ENCODE results near the gene ZC3H10. TPM values are rescaled to one million over a fixed set of nuclear protein-coding genes. Genes with fewer than 3 reads are reported as not detected.
A peak's percentile ranks its signal among the peaks of the same experiment; 100 is the strongest.

Gene ZC3H10
- total and polyA plus RNA-seq, 2 of the 13 experiments (the other 11 are each of a cell fraction or from before 2014, with no cell fraction given), result 0.70 to 2.3 TPM

- TF ChIP-seq NR1H2 (CRISPR knock-in tag; IDR thresholded peaks at IDR 0.05; ENCODE audit: borderline replicate concordance, low read depth) (no peak), ZNF331 (CRISPR knock-in tag; IDR thresholded peaks at IDR 0.05) (no peak), NCOA2 (CRISPR knock-in tag; IDR thresholded peaks at IDR 0.05) (no peak), PAF1 (CRISPR knock-in tag; IDR thresholded peaks at IDR 0.05) (no peak), RFX5 (IDR thresholded peaks at IDR 0.05; ENCODE audit: low read depth, low read length) (no peak), HDAC2 (CRISPR knock-in tag; IDR thresholded peaks at IDR 0.05) (0 out of 2 replicates have a peak, but pooled peaks have one; percentile 0), TRAFD1 (CRISPR knock-in tag; IDR thresholded peaks at IDR 0.05; ENCODE audit: borderline replicate concordance) (no peak), ZKSCAN8 (CRISPR knock-in tag; IDR thresholded peaks at IDR 0.05; ENCODE audit: borderline replicate concordance) (no peak), PAWR (CRISPR knock-in tag; IDR thresholded peaks at IDR 0.05; ENCODE audit: borderline replicate concordance) (no peak), ZNF740 (CRISPR knock-in tag; IDR thresholded peaks at IDR 0.05) (peak; percentile 42; the same call in 1 of the 2 replicates), HOXA3 (CRISPR knock-in tag; IDR thresholded peaks at IDR 0.05) (peak; percentile 11; the same call in 1 of the 2 replicates), CERS6 (CRISPR knock-in tag; IDR thresholded peaks at IDR 0.05) (no peak), POLR2A (IDR thresholded peaks at IDR 0.05; ENCODE audit: insufficient read depth in 1 of 2, low read depth in 2 of 2, low read length in 2 of 2) (no peak), ZBTB10 (CRISPR knock-in tag; IDR thresholded peaks at IDR 0.05; ENCODE audit: borderline replicate concordance) (peak; percentile 56; the same call in 1 of the 2 replicates), DNMT1 (CRISPR knock-in tag; IDR thresholded peaks at IDR 0.05) (no peak), ZNF549 (CRISPR knock-in tag; IDR thresholded peaks at IDR 0.05) (no peak), ZNF224 (CRISPR knock-in tag; IDR thresholded peaks at IDR 0.05) (no peak), SP1 (IDR thresholded peaks at IDR 0.05) (no peak), SP1 (CRISPR knock-in tag; IDR thresholded peaks at IDR 0.05) (no peak), LCORL (IDR thresholded peaks at IDR 0.05) (no peak), LCORL (CRISPR knock-in tag; IDR thresholded peaks at IDR 0.05) (0 out of 2 replicates have a peak, but pooled peaks have one; percentile 31), NR2F6 (IDR thresholded peaks at IDR 0.05) (0 out of 2 replicates have a peak, but pooled peaks have one; percentile 20), NR2F6 (CRISPR knock-in tag; IDR thresholded peaks at IDR 0.05) (no peak), SMYD3 (CRISPR knock-in tag; IDR thresholded peaks at IDR 0.05) (no peak), ZNF543 (CRISPR knock-in tag; IDR thresholded peaks at IDR 0.05) (no peak), FOXP4 (CRISPR knock-in tag; IDR thresholded peaks at IDR 0.05) (peak; percentile 61; the same call in 1 of the 2 replicates), CBX1 (IDR thresholded peaks at IDR 0.05; ENCODE audit: low read depth) (no peak)
Measured at GRCh38 chr12:56082967-56083366, 35.1 kb upstream of the ZC3H10 start (continued).

Measured in HepG2 (cell line).